ENCODE measurements around the gene PPIL1.

The PPIL1 gene

DNA sequence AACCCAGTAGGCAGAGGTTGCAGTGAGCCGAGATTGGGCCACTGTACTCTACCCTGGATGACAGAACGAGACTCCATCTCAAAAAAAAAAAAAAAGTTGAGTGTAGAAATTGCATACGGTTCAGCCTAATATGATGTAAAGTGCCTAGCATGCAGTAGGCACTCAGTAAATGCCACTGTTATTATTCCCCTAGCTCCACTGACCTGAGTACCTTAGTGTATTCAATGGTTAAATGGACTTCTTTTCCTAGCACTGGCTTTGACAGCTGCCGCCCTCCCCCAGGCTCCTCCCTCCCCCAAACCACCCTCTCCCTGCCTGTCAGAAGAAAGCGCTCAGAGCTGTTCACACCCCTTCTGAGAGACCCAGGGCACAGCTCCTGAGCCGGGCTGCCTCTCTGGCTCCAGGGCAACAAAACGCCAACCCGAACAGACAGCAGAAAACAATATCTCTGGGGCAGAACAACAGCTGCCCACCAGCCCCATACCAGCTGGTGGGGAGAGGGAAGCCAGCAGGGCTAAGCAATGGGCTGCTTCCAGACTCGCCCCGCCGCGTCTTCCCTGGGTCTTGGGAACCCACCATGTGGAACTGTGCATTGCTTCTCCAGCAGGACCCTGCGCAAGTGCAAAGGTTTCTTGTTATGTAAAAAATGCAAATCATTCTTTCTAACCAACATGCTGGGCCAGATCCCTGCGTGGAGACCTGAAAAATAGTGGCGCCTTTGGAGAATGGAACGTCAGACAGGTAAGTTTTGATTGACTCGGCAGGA is 39.8 kb downstream of the PPIL1 start:
- FAIRE-seq: no peak

GRCh38 chr6:36833182-36833789 is 41.3 kb downstream of the PPIL1 start:
- FAIRE-seq: no peak

GRCh38 chr6:36832313-36832712 is 42.3 kb downstream of the PPIL1 start:
- no peak for FAIRE-seq

DNA sequence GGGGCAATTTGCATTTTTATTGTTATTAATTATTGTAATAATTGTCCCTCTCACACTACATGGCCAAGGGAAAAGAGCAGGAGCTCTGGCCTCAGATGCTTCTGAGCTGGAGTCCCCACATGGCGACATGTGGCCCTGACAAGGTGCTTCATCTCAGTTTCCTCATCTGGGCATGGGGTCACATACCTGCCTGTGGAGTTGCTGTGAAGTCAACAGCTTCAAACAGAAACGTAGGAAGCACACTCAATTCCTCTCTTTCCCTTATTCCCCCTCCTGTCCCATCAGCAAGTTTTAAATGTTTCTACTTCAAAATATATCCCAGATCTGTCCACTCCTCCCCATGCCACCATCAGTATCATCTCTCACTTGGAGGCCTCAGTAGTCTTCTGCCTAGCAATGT is 44.0 kb downstream of the PPIL1 start:
- FAIRE-seq: no peak

GRCh38 chr6:36829919-36830544 is 44.6 kb downstream of the PPIL1 start:
- FAIRE-seq: no peak

GRCh38 chr6:36827261-36828079 is 47.1 kb downstream of the PPIL1 start:
- no peak for FAIRE-seq

GRCh38 chr6:36826520-36827227 is 47.9 kb downstream of the PPIL1 start:
- no peak for FAIRE-seq

- FAIRE-seq: no peak
These were observed 48.6 kb downstream of the PPIL1 start for GRCh38 chr6:36825994-36826393.

GRCh38 chr6:36825452-36825851 is 49.2 kb downstream of the PPIL1 start:
- FAIRE-seq: no peak

GRCh38 chr6:36824253-36824652 is 50.4 kb downstream of the PPIL1 start:
- no peak for FAIRE-seq

- FAIRE-seq: no peak
These were observed 51.0 kb downstream of the PPIL1 start for GRCh38 chr6:36823421-36824096.

- FAIRE-seq: no peak
These were observed 51.9 kb downstream of the PPIL1 start for GRCh38 chr6:36822506-36823269.

DNA sequence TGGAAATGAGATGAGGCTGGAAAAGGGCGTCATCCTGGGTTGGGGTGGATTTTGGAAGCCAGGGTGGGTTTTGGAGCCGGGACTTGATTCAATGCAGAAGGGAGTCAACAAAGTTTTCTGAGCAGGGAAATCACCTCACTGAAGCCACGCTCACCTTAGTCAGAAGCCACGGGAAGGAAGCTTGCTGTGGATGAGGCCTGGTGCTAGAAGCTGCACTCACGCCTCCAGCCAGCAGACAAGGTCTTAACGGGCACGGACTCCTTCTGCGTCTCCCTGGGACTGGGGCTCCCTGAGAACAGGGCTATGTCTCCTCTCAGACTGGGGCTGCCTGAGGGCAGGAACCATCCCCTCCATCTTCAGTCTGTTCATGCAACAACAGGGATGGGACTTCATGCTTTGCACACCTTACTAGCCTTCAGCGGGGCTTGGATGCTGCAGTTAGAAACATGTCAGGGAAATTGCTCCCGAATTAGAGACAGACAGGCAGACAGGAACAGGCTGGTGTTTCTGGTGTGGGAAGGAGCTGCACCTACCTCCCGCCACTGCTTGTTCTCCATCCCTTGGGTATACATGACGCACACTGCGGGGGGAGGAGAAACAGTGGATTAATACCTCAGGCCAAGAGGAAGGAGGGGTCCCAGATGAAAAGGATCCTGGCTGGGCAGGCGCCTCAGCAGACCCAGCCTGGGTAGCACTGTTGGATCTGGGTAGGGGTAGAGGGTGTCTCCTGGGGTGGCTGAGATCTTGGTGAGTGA is 52.8 kb downstream of the PPIL1 start:
- no peak for FAIRE-seq

GRCh38 chr6:36820700-36821580 is 53.7 kb downstream of the PPIL1 start:
- FAIRE-seq: no peak

DNA sequence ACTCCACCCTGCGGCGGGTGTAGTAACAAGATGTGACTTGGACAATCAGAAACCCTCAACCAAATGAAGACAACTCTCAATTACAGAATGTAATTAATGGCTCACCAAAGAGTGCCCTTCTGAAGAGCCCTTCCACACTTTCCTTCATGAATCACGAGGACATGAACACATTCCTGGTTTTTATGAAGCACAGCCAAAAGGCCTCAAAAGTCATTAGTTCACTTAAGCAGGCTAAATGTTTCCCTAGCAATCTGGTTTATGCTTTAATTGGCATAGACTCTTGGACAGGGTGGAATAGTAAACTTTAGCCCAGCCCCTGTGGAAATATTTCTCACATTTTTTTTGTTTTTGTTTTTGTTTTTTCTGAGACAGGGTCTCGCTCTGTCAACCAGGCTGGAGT is 55.8 kb downstream of the PPIL1 start:
- FAIRE-seq: no peak

GRCh38 chr6:36817847-36818246 is 56.8 kb downstream of the PPIL1 start:
- FAIRE-seq: no peak

DNA sequence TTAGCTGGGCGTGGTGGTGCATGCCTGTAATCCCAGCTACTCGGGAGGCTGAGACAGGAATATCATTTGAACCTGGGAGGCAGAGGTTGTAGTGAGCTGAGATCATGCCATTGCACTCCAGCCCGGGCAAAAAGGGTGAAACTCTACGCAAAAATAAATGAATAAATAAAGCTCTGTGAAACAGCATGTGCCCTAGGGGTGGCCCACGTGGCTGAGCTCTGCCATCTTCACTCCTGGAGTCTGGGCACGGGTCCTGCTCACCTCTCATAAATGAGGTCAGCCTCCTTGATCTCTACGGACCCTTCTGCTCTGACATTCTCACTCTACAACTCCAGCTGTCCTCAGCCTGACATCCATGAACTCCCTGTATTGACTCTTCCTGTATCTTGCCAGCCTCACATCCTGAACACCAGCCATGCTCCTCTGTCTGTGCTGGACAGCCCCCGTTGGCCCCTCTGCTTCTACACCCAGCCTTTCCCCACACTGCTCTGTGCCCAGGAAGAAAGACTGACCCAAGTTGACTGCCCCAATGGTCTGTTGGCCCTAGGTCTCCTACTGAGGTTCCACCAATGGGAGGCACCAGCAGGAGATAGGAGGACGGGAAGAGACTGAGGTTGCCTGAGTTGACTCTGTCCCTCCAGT is 57.3 kb downstream of the PPIL1 start:
- FAIRE-seq: no peak

DNA sequence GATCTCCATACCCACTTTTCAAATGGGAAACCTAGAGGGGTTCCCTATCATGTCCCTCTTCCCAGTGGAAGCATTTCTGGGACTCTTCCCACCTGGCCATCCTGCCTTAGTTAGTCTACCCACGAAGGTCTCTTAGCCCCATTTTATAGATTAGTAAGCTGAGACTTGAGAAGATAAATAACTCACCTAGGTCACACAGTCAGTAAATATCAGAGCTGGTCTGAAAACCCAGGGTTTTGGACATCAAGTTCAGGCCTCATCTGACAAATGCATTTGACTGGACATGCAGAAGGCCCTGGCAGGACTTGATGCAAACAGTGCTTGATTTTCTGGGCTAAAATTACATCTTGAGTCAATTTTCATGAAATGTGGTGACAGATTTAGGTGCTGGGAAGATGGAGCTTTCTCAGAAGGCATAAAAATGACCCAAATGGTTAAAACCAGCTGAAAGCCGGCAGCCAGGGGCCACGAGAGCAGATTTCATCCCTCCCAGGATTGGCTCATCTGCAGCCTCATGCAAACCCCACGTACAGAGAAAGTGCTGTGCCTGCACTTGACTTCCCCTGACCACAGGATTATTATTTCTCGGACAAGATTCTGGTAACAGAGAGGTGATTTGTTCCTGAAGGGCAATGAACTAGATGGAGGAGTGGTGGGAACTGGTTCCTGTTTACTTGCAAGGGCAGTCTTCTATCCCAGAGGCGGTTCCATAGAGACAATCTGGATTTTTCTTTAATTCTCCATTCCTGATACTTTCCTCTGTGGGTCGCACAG is 58.5 kb downstream of the PPIL1 start:
- FAIRE-seq: no peak

All from islet of Langerhans (tissue), 1 donor.